ENCODE results near the gene ANKRD10. TPM values are rescaled to one million over a fixed set of nuclear protein-coding genes. Genes with fewer than 3 reads are reported as not detected.

The ANKRD10 gene
- total RNA-seq, 2 donors from 2014 or later = 195 to 200 TPM

GRCh38 chr13:110850840-110851239, 64.0 kb downstream of the ANKRD10 start:
- Histone ChIP-seq H3K9me3 (no peaks in the 10 kb centered on the region), H3K27ac (no peak overlapping the region), H3K36me3 (no peaks in the 10 kb centered on the region), H3K4me1 (ENCODE audit: control insufficient read depth in 1 of 2, low read depth in 2 of 2) (no peaks in the 10 kb centered on the region), H3K27me3 (replicated peaks; ENCODE audit: insufficient read depth) (no peaks in the 10 kb centered on the region), H3K4me3 (no peak overlapping the region)
- ATAC-seq (ENCODE audit: insufficient number of reproducible peaks, low FRiP score, low read depth) (no peak), DNase-seq (ENCODE audit: low spot score) (no peak)
- TF ChIP-seq CTCF (IDR thresholded peaks at IDR 0.05) = no peak

GRCh38 chr13:110850006-110850405, 64.9 kb downstream of the ANKRD10 start:
- ATAC-seq (ENCODE audit: insufficient number of reproducible peaks, low FRiP score, low read depth) = no peak
- no peaks in the 10 kb centered on the region for H3K9me3 ChIP-seq
- no peaks in the 10 kb centered on the region for H3K4me1 ChIP-seq (ENCODE audit: control insufficient read depth in 1 of 2, low read depth in 2 of 2)
- TF ChIP-seq CTCF (IDR thresholded peaks at IDR 0.05) = no peak
- no peak for DNase-seq (ENCODE audit: low spot score)
- H3K36me3 ChIP-seq = no peaks in the 10 kb centered on the region
- H3K27me3 ChIP-seq (replicated peaks; ENCODE audit: insufficient read depth) = no peaks in the 10 kb centered on the region
- no peak overlapping the region for H3K4me3 ChIP-seq
- H3K27ac ChIP-seq = no peak overlapping the region

DNA sequence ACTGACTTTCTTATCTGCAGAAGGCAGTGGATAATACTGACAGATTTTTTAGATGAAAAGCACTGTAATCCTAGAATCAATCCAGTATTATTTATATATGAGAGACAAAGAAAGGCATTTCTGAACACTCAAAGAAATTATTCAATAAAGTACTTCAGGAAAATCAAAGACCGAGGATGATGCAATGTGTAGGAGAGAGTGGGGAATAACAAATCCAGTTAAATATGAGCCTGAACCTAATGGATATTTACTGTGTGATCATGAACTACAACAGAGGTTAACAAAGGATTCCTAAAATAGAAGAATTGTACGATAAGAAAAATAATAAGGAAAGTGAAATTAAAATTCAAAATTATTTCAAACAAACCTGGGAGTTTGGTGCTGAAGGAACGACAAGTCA, 69.3 kb downstream of the ANKRD10 start:
- Histone ChIP-seq H3K4me1 (ENCODE audit: control insufficient read depth in 1 of 2, low read depth in 2 of 2) (no peaks in the 10 kb centered on the region), H3K9me3 (no peaks in the 10 kb centered on the region), H3K27me3 (replicated peaks; ENCODE audit: insufficient read depth) (no peaks in the 10 kb centered on the region), H3K4me3 (no peak overlapping the region), H3K36me3 (no peaks in the 10 kb centered on the region), H3K27ac (no peak overlapping the region)
- DNase-seq (ENCODE audit: low spot score) (no peak), ATAC-seq (ENCODE audit: insufficient number of reproducible peaks, low FRiP score, low read depth) (no peak)
- no peak for TF ChIP-seq CTCF (IDR thresholded peaks at IDR 0.05)

DNA sequence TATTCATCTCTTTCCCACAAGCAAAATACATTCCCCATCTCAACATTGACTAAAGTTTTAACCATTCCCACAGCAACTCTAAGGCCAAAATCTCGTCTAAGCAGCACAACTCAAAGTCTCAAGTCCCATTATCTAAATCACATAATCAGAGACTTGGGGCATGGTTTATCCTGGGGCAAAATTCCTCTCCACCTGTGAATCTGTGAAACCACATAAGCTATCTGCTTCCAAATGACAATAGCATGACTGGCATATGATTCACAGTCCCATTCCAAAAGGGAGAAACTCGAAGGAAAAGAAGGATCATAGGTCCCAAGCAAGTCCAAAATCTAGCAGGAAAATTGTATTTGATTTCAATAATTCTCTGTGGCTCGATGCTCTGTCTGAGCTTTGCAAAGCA, 73.0 kb downstream of the ANKRD10 start:
- no peaks in the 10 kb centered on the region for H3K36me3 ChIP-seq
- no peaks in the 10 kb centered on the region for H3K4me1 ChIP-seq (ENCODE audit: control insufficient read depth in 1 of 2, low read depth in 2 of 2)
- no peak overlapping the region for H3K4me3 ChIP-seq
- H3K9me3 ChIP-seq = no peaks in the 10 kb centered on the region
- no peaks in the 10 kb centered on the region for H3K27me3 ChIP-seq (replicated peaks; ENCODE audit: insufficient read depth)
- no peak for TF ChIP-seq CTCF (IDR thresholded peaks at IDR 0.05)
- H3K27ac ChIP-seq = no peak overlapping the region
- no peak for DNase-seq (ENCODE audit: low spot score)
- no peak for ATAC-seq (ENCODE audit: insufficient number of reproducible peaks, low FRiP score, low read depth)

DNA sequence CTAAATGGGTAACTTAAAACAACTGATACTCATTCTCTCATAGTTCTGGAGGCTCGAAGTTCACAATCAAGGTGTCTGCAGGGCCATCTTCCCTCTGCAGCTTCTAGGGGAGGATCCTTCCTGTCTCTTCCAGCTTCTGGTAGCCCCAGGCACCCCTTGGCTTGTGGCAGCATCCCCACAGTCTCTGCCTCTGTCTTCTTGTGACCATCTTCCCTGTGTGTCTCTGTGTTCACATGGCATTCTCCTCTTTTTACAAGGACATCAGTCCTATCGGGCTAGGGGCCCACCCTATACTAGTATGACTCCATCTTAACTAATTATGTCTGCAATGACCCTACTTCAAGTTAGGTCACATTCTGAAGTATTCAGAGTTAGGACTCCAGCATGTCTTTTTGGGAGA, 73.5 kb downstream of the ANKRD10 start:
- no peak overlapping the region for H3K4me3 ChIP-seq
- TF ChIP-seq CTCF (IDR thresholded peaks at IDR 0.05) = no peak
- H3K9me3 ChIP-seq = no peaks in the 10 kb centered on the region
- no peaks in the 10 kb centered on the region for H3K36me3 ChIP-seq
- DNase-seq (ENCODE audit: low spot score) (no peak), ATAC-seq (ENCODE audit: insufficient number of reproducible peaks, low FRiP score, low read depth) (no peak)
- no peaks in the 10 kb centered on the region for H3K27me3 ChIP-seq (replicated peaks; ENCODE audit: insufficient read depth)
- H3K4me1 ChIP-seq (ENCODE audit: control insufficient read depth in 1 of 2, low read depth in 2 of 2) = no peaks in the 10 kb centered on the region
- H3K27ac ChIP-seq = no peak overlapping the region
